IMR-90 (cell line): Measurements from ENCODE around the gene HECTD2. TPM values are rescaled to one million over a fixed set of nuclear protein-coding genes. Genes with fewer than 3 reads are reported as not detected.

ENCODE experiments used
- ATAC-seq: fragments of 200-7000 bp; cut with Tn5 transposase; 2 replicates; pipeline ENCODE4 v1.9.1; 2020; ENCODE audit warnings: low read depth, mild to moderate bottlenecking, moderate library complexity
- BruUV-seq: library from RNA; stranded (reverse); fragments of 400-500 nt; replicated peaks from 2 replicates; lab custom pipeline; 2021; lab: Mats Ljungman, UMichigan
- CTCF ChIA-PET: fragments of 300-600 bp; formaldehyde crosslinking; extraction: SDS; loops from one replicate; lab custom pipeline; 2021; ENCODE audit warnings: antibody characterized with exemption; lab: Yijun Ruan, JAX
- POLR2A ChIA-PET: fragments of 300-600 bp; sonication (Branson Sonifier 250); formaldehyde crosslinking; loops from one replicate; lab custom pipeline; 2022; ENCODE audit warnings: antibody characterized with exemption; ENCODE audit not compliant: unreplicated experiment; lab: Charles Lee
- DNase-seq: peaks from one replicate; pipeline ENCODE4 v3.0.0; 2013
- H2AFZ ChIP-seq: replicated peaks from 2 replicates; pipeline ENCODE3; 2013; ENCODE audit warnings: low read length, mild to moderate bottlenecking; ENCODE audit not compliant: poor library complexity
- H2AK5ac ChIP-seq: 2 replicates; pipeline ENCODE4 v1.6.1; 2013; ENCODE audit warnings: low read depth, low read length, inconsistent platforms
- H2AK9ac ChIP-seq: replicated peaks from 2 replicates; pipeline ENCODE3; 2013; ENCODE audit warnings: mild to moderate bottlenecking, low read depth, low read length, moderate library complexity; ENCODE audit not compliant: poor library complexity
- H2BK120ac ChIP-seq: 2 replicates; pipeline ENCODE4 v1.6.1; 2013; ENCODE audit warnings: low read depth, low read length, inconsistent platforms
- H2BK15ac ChIP-seq: 3 replicates; pipeline ENCODE4 v1.6.1; 2013; ENCODE audit warnings: low read depth, low read length, inconsistent platforms
- H2BK20ac ChIP-seq: 2 replicates; pipeline ENCODE4 v1.6.1; 2013; ENCODE audit warnings: low read depth, mild to moderate bottlenecking, inconsistent platforms, low read length, moderate library complexity
- H2BK5ac ChIP-seq: 2 replicates; pipeline ENCODE4 v1.6.1; 2013; ENCODE audit warnings: mild to moderate bottlenecking, low read depth, low read length, inconsistent platforms; ENCODE audit not compliant: poor library complexity, severe bottlenecking
- H3K14ac ChIP-seq: replicated peaks from 2 replicates; pipeline ENCODE4 v1.6.1; 2013; ENCODE audit warnings: low read depth, low read length, inconsistent platforms
- H3K18ac ChIP-seq: 2 replicates; pipeline ENCODE4 v1.6.1; 2013; ENCODE audit warnings: low read depth, low read length, control low read depth
- H3K23ac ChIP-seq: 2 replicates; pipeline ENCODE4 v1.6.1; 2013; ENCODE audit warnings: low read depth, low read length, inconsistent platforms
- H3K27ac ChIP-seq: 2 replicates; pipeline ENCODE4 v1.5.1; 2013; ENCODE audit warnings: mild to moderate bottlenecking, control low read depth, low read length; ENCODE audit not compliant: insufficient read depth
- H3K27me3 ChIP-seq: 2 replicates; pipeline ENCODE4 v1.6.1; 2013; ENCODE audit warnings: low read length; ENCODE audit not compliant: control insufficient read depth, insufficient read depth
- H3K36me3 ChIP-seq: 2 replicates; pipeline ENCODE4 v1.6.1; 2013; ENCODE audit warnings: low read length, mixed read lengths; ENCODE audit not compliant: control insufficient read depth, insufficient read depth
- H3K4ac ChIP-seq: 2 replicates; pipeline ENCODE4 v1.6.1; 2013; ENCODE audit warnings: low read depth, low read length, inconsistent platforms
- H3K4me1 ChIP-seq: 2 replicates; pipeline ENCODE4 v1.6.1; 2013; ENCODE audit warnings: low read length, mixed read lengths; ENCODE audit not compliant: control insufficient read depth, insufficient read depth
- H3K4me2 ChIP-seq: 2 replicates; pipeline ENCODE4 v1.6.1; 2013; ENCODE audit warnings: low read depth, mild to moderate bottlenecking, control low read depth, low read length, moderate library complexity
- H3K4me3 ChIP-seq: 2 replicates; pipeline ENCODE4 v1.5.1; 2013; ENCODE audit warnings: low read depth, mild to moderate bottlenecking, control low read depth, low read length, moderate library complexity; ENCODE audit not compliant: insufficient read depth
- H3K56ac ChIP-seq: 2 replicates; pipeline ENCODE4 v1.6.1; 2013; ENCODE audit warnings: low read length, inconsistent platforms; ENCODE audit not compliant: insufficient read depth; ENCODE audit errors: extremely low read depth
- H3K79me1 ChIP-seq, 2 experiments: 2 replicates each; pipeline ENCODE4 v1.6.1; 2013; ENCODE audit warnings: low read length in 2 of 2, inconsistent platforms in 1 of 2, low read depth in 1 of 2
- H3K9ac ChIP-seq: 2 replicates; pipeline ENCODE4 v1.6.1; 2013; ENCODE audit warnings: low read depth, low read length, control low read depth
- H3K9me1 ChIP-seq: 2 replicates; pipeline ENCODE4 v1.6.1; 2013; ENCODE audit warnings: low read length, inconsistent platforms; ENCODE audit not compliant: insufficient read depth
- H3K9me3 ChIP-seq: 2 replicates; pipeline ENCODE4 v1.6.1; 2013; ENCODE audit warnings: low read length; ENCODE audit not compliant: control insufficient read depth, insufficient read depth
- H4K20me1 ChIP-seq: 2 replicates; pipeline ENCODE4 v1.6.1; 2013; ENCODE audit warnings: low read length, inconsistent platforms; ENCODE audit not compliant: insufficient read depth
- H4K5ac ChIP-seq: 2 replicates; pipeline ENCODE4 v1.6.1; 2013; ENCODE audit warnings: mild to moderate bottlenecking, low read depth, low read length, control low read depth
- H4K8ac ChIP-seq, 2 experiments: 2 replicates each; pipeline ENCODE4 v1.6.1; 2013; ENCODE audit warnings: low read depth in 2 of 2, low read length in 2 of 2, control low read depth in 1 of 2, inconsistent platforms in 1 of 2
- H4K91ac ChIP-seq: 2 replicates; pipeline ENCODE4 v1.6.1; 2013; ENCODE audit warnings: low read depth, low read length, inconsistent platforms; ENCODE audit not compliant: insufficient read depth
- BHLHE40 ChIP-seq: fragments of 150-350 bp; IDR thresholded peaks from 2 replicates; pipeline ENCODE4 v1.6.1; 2016; ENCODE audit warnings: mild to moderate bottlenecking, low read depth, low read length
- CEBPB ChIP-seq: IDR thresholded peaks from 2 replicates; pipeline ENCODE4 v1.6.1; 2012; ENCODE audit warnings: low read depth, low read length, improper control_type of control experiment
- CHD1 ChIP-seq: IDR thresholded peaks from 2 replicates; pipeline ENCODE4 v1.6.1; 2012; ENCODE audit warnings: low read depth, low read length, improper control_type of control experiment
- CTCF ChIP-seq: conservative IDR thresholded peaks from 2 replicates; pipeline ENCODE4 v1.5.1; 2012; ENCODE audit warnings: mild to moderate bottlenecking, low read depth, low read length, improper control_type of control experiment
- FOS ChIP-seq: fragments of 150-350 bp; IDR thresholded peaks from 2 replicates; pipeline ENCODE4 v1.6.1; 2016; ENCODE audit warnings: low read depth, low read length
- MAFK ChIP-seq: IDR thresholded peaks from 2 replicates; pipeline ENCODE4 v1.6.1; 2012; ENCODE audit warnings: low read depth, low read length, improper control_type of control experiment
- MXI1 ChIP-seq: IDR thresholded peaks from 2 replicates; pipeline ENCODE4 v1.6.1; 2012; ENCODE audit warnings: low read depth, mild to moderate bottlenecking, low read length, moderate library complexity, borderline replicate concordance
- NFE2L2 ChIP-seq: fragments of 150-350 bp; IDR thresholded peaks from 2 replicates; pipeline ENCODE4 v1.6.1; 2016; ENCODE audit warnings: low read depth, mild to moderate bottlenecking, low read length
- POLR2A ChIP-seq: IDR thresholded peaks from 2 replicates; pipeline ENCODE4 v1.6.1; 2012; ENCODE audit warnings: mild to moderate bottlenecking, low read depth, low read length
- RCOR1 ChIP-seq: IDR thresholded peaks from 2 replicates; pipeline ENCODE4 v1.6.1; 2012; ENCODE audit warnings: mild to moderate bottlenecking, low read length, improper control_type of control experiment; ENCODE audit not compliant: insufficient replicate concordance
- RFX5 ChIP-seq: IDR thresholded peaks from 2 replicates; pipeline ENCODE4 v1.8.0; 2012; ENCODE audit warnings: low read depth, mild to moderate bottlenecking, low read length, moderate library complexity
- SMC3 ChIP-seq: fragments of 150-350 bp; IDR thresholded peaks from 2 replicates; pipeline ENCODE4 v1.6.1; 2016; ENCODE audit warnings: low read depth, mild to moderate bottlenecking, antibody characterized with exemption, low read length, moderate library complexity
- USF2 ChIP-seq: fragments of 150-350 bp; IDR thresholded peaks from 2 replicates; pipeline ENCODE4 v1.6.1; 2017; ENCODE audit warnings: mild to moderate bottlenecking, antibody characterized with exemption, low read length, low read depth
- WGBS, 2 experiments: methylation state at CpG; one replicate each; pipeline versions ENCODE4 v1.1.5 to v1.1.7; 2013; ENCODE audit warnings: missing lambda C conversion rate in 2 of 2; ENCODE audit not compliant: insufficient read length in 1 of 2; ENCODE audit errors: extremely low coverage in 2 of 2; 5-methylcytosine and 5-hydroxymethylcytosine counted together
- dilution Hi-C: fragments of 300-500 bp; cut with HindIII; formaldehyde crosslinking; loops from one replicate; pipeline ENCODE4 v1.14.3; 2018; ENCODE audit warnings: low sequenced_read_pairs; ENCODE audit not compliant: unreplicated experiment
- in situ Hi-C: fragments of 300-500 bp; cut with MboI; formaldehyde crosslinking; loops from 3 replicates; pipeline ENCODE4 v1.14.3; 2019; ENCODE audit warnings: low sequenced_read_pairs, inconsistent platforms, mixed read lengths
- intact Hi-C: fragments of 100-400 bp; cut with micrococcal nuclease; formaldehyde crosslinking; loops from 2 replicates; pipeline ENCODE4 v1.10.0; 2022
- polyA plus RNA-seq, 3 experiments: library from polyadenylated mRNA; depleted of rRNA; stranded (reverse); fragments of >200 nt; gene quantifications; 2 replicates each; pipeline ENCODE4 v1.2.3, GENCODE V29; 2012; ENCODE audit warnings: low replicate concordance in 1 of 3
- total RNA-seq: library from RNA; depleted of rRNA; stranded (reverse); fragments of >200 nt; gene quantifications from 2 replicates; pipeline ENCODE4 v1.2.3, GENCODE V29; 2012

The HECTD2 gene
- total and polyA plus RNA-seq, 2 of the 4 experiments (the other 2 are of a cell fraction): 5.2 to 5.9 TPM

DNA sequence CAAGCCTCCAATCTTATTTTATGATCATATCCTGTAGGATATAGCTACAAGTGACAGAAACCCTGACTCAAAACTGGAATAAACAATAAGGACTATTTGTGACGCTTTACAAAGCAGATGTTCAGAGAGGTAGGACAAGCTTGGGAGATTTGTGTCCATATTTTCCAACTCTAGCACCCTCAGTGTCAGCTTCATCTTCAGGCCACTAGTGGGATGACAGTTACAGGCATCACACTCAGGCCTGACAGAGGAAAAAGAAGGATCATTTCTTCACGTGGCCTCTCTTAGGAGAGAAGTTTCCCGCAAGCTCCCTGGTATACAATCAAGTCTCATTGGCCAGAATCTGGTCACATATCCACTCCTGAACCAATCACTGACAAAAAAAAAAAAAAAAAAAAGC is 148.3 kb downstream of the HECTD2 start:
- TF ChIP-seq RCOR1: no peak
- TF ChIP-seq MXI1: no peak
- TF ChIP-seq USF2: no peak
- no peak for TF ChIP-seq SMC3
- no peak for TF ChIP-seq CEBPB
- TF ChIP-seq BHLHE40: no peak
- no peak for TF ChIP-seq MAFK
- no peak for TF ChIP-seq RFX5
- TF ChIP-seq POLR2A: no peak
- TF ChIP-seq CHD1: no peak
- no peak for TF ChIP-seq CTCF
- TF ChIP-seq FOS: no peak
- TF ChIP-seq NFE2L2: no peak
- intact Hi-C loops: no loop called here

More for the DNA sequence above, 148.3 kb downstream of the HECTD2 start:
- Histone ChIP-seq H3K27ac (no peak overlapping the region), H2BK15ac (no peak overlapping the region), H3K36me3 (no peaks in the 10 kb centered on the region), H3K27me3 (no peaks in the 10 kb centered on the region), H3K56ac (no peak overlapping the region), H4K8ac (no peak overlapping the region), H3K4ac (no peak overlapping the region), H2AK5ac (no peak overlapping the region), H3K9me3 (no peaks in the 10 kb centered on the region), H3K9me1 (no peaks in the 10 kb centered on the region), H3K14ac (no peak overlapping the region), H3K9ac (no peak overlapping the region), H3K23ac (no peak overlapping the region), H2BK5ac (no peak overlapping the region), H3K18ac (no peak overlapping the region), H2AFZ (no peak overlapping the region), H3K4me1 (peaks cover 3% of the 10 kb centered on the region; the same call in 1 of the 2 replicates), H3K4me2 (no peak overlapping the region), H4K20me1 (no peaks in the 10 kb centered on the region), H2BK120ac (no peak overlapping the region), H3K79me1 (no peaks in the 10 kb centered on the region), H2BK20ac (no peak overlapping the region), H2AK9ac (no peak overlapping the region), H4K91ac (no peak overlapping the region), H3K4me3 (no peak overlapping the region), H4K5ac (no peak overlapping the region)
- ATAC-seq (no peak), DNase-seq (no peak)
- WGBS, 2 experiments: no CpG with 5 or more reads among the region's 3 CpGs
- no TSS peak for BruUV-seq
- dilution Hi-C loops: no loop called here
- ChIA-PET POLR2A (interaction anchor here (0.5 kb wide), 1 partner anchor 551 kb away, joined by 4 read pairs; no protein-coding TSS in a partner anchor), CTCF (interaction anchor here (1.2 kb wide), 1 partner anchor 74 kb away, joined by 3 read pairs; the partner anchor contains the start of gene PPP1R3C)
- in situ Hi-C loops: loop anchor here (10.0 kb wide), 1 partner anchor 136 kb away; no protein-coding TSS in a partner anchor
